ENCODE data around the gene NFX1.

DNA sequence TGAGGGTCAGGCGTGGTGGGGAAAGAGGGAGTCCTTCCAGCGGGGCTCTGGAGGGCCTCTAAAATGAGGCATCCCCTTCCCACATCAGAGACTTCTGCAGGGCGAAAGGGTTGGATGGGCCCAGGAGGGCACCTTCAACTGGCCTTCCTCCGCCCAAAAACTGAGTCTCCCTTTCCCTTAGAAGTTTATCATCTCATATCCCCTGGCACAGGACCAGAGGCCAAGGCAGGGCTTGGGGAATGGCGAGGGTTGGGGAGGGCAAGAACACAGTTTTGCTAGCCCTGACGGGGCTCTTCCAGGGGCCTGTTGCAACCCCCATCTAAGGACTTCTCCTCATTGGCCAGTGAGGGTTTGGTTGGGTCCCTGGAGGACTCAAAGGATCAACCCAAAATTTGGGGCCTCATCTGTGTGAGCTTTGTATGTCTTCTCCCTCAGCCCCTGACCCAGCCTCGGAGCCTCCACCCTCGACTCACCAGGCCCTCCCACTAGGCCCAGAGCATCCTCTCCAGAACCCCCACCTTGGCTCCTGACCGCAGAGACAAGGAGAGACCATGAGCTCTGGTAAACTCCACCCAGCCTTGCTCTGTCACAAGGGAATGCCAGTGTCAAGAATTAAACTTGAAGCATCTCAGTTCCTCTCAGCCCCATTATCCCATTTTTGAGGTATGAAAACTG is 87.9 kb downstream of the NFX1 start:
- TF ChIP-seq, protein P1, sequence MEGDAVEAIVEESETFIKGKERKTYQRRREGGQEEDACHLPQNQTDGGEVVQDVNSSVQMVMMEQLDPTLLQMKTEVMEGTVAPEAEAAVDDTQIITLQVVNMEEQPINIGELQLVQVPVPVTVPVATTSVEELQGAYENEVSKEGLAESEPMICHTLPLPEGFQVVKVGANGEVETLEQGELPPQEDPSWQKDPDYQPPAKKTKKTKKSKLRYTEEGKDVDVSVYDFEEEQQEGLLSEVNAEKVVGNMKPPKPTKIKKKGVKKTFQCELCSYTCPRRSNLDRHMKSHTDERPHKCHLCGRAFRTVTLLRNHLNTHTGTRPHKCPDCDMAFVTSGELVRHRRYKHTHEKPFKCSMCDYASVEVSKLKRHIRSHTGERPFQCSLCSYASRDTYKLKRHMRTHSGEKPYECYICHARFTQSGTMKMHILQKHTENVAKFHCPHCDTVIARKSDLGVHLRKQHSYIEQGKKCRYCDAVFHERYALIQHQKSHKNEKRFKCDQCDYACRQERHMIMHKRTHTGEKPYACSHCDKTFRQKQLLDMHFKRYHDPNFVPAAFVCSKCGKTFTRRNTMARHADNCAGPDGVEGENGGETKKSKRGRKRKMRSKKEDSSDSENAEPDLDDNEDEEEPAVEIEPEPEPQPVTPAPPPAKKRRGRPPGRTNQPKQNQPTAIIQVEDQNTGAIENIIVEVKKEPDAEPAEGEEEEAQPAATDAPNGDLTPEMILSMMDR (conservative IDR thresholded peaks at IDR 0.05 in 1 of 2, IDR thresholded peaks at IDR 0.05 in 1 of 2; ENCODE audit: low read depth in 1 of 2, low read length in 2 of 2) = no peak
- no peak for TF ChIP-seq EZH2 (IDR thresholded peaks at IDR 0.05; ENCODE audit: low read length, missing control alignments)

Measured in fibroblast of lung (primary cell).